HG02973 (cell line): ENCODE measurements around the gene HES3.

Experiments used
- ATAC-seq: cut with Tn5 transposase; IDR thresholded peaks from one replicate; pipeline ENCODE4 v1.9.1; 2021; ENCODE audit warnings: moderate library complexity; ENCODE audit not compliant: unreplicated experiment

Gene HES3

GRCh38 chr1:6243993-6244392 is at the start of gene HES3:
HES3 (plus strand) TSS chr1:6244179; CDS start chr1:6244366, 187 bp downstream.
- no peak for ATAC-seq

GRCh38 chr1:6197746-6198427 is 46.1 kb upstream of the HES3 start:
- ATAC-seq: no peak

GRCh38 chr1:6198646-6199297 is 45.2 kb upstream of the HES3 start:
- peak; percentile 9 for ATAC-seq

GRCh38 chr1:6199298-6200187 is 44.4 kb upstream of the HES3 start, which contains the start of gene RPL22:
RPL22 (minus strand) TSS chr1:6199595; CDS start chr1:6199573, 22 bp downstream.
- ATAC-seq: peak; percentile 92

- no peak for ATAC-seq
These were observed 43.7 kb upstream of the HES3 start for GRCh38 chr1:6200188-6200809.

GRCh38 chr1:6202256-6202655 is 41.7 kb upstream of the HES3 start:
- no peak for ATAC-seq

- ATAC-seq: peak; percentile 51
These were observed 38.0 kb upstream of the HES3 start, which contains the start of gene RNF207 for GRCh38 chr1:6205849-6206519. RNF207 (plus strand) TSS chr1:6206119; CDS start chr1:6206536, 417 bp downstream.

GRCh38 chr1:6206520-6206855 is 37.5 kb upstream of the HES3 start:
- ATAC-seq: no peak

- no peak for ATAC-seq
These were observed 36.7 kb upstream of the HES3 start for GRCh38 chr1:6207075-6207885.

- ATAC-seq: no peak
These were observed 36.1 kb upstream of the HES3 start for GRCh38 chr1:6207921-6208320.

GRCh38 chr1:6208723-6209660 is 35.0 kb upstream of the HES3 start:
- no peak for ATAC-seq

- ATAC-seq: no peak
These were observed 34.1 kb upstream of the HES3 start for GRCh38 chr1:6209661-6210580.

- ATAC-seq: no peak
These were observed 33.2 kb upstream of the HES3 start for GRCh38 chr1:6210591-6211355.

- no peak for ATAC-seq
These were observed 32.2 kb upstream of the HES3 start for GRCh38 chr1:6211731-6212130.

- no peak for ATAC-seq
These were observed 31.6 kb upstream of the HES3 start for GRCh38 chr1:6212193-6212959.
